ENCODE data around the gene MBOAT2.
A peak's percentile ranks its signal among the peaks of the same experiment; 100 is the strongest.

The MBOAT2 gene

DNA sequence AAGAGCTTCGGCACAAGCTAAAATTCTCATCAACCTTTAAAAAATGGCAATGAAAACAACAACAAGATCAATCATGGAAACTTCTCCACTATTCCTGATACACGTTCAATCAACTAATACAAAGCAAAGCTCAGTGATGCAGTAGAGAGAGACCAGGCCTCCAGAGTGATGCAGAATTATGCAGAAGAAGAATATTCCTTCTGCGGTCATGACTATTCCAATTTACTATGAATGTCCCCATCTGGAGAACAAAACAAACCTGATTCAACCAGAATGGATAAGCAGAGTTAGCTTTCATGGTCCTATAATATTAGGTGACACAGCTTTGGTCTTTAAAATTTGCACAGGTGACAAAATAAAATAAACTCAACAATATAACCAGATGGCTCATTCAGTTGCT lies 12.5 kb upstream of the MBOAT2 start:
- DNase-seq = no peak

- DNase-seq = no peak
Observed at GRCh38 chr2:9013403-9013802, 9.9 kb upstream of the MBOAT2 start.

- DNase-seq = no peak
Observed at GRCh38 chr2:9010866-9011265, 7.4 kb upstream of the MBOAT2 start.

DNA sequence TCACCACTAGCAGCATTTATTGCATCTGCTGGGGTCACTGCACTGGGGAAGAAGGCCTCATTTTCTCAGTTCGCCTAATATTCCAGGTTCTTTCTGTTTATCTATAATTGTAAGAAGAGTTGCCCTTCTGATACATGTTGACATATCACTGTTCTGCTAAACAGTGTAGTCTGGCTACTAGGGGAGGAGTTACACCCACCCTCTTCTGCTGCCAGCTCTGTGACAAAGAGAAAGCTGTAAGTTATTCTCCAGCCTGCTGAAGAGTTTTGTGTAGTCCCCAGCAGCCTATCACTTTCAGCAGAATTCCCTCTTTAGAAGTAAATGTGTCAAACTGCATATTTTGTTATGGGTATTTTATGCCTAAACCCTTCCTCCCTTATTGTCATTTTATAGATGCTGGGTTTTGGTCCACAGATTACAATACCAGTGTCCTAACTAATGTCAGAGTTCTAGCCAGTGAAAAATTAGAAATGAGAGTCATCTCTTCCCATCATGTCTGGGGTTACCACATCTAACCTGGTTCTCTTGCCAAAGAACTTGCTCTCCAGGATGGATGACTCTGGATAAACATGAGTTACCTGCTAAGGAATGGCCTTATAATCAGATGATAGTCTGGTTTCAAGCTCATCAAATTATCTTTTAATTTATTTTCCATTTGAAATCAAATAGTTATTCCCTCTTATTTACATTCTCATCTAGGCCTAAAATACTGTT lies 5.6 kb upstream of the MBOAT2 start:
- DNase-seq = no peak

DNA sequence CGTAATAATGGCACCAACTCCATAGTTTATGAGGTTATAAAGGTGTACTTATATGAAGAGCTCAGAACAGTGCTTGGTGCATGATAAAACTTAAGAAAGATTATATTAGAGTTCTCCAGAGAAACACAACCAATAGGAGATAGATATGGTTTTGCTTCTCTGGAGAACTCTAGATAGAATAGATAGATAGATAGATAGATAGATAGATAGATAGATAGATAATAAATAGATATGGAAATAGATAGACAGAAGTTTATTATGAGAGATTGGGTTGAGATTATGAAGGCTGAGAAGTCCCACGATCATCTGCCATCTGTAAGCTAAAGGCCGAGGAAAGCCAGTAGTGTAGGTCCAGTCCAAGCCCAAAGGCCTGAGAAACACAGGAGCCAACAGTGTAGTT lies 2.9 kb upstream of the MBOAT2 start:
- no peak for DNase-seq

DNA sequence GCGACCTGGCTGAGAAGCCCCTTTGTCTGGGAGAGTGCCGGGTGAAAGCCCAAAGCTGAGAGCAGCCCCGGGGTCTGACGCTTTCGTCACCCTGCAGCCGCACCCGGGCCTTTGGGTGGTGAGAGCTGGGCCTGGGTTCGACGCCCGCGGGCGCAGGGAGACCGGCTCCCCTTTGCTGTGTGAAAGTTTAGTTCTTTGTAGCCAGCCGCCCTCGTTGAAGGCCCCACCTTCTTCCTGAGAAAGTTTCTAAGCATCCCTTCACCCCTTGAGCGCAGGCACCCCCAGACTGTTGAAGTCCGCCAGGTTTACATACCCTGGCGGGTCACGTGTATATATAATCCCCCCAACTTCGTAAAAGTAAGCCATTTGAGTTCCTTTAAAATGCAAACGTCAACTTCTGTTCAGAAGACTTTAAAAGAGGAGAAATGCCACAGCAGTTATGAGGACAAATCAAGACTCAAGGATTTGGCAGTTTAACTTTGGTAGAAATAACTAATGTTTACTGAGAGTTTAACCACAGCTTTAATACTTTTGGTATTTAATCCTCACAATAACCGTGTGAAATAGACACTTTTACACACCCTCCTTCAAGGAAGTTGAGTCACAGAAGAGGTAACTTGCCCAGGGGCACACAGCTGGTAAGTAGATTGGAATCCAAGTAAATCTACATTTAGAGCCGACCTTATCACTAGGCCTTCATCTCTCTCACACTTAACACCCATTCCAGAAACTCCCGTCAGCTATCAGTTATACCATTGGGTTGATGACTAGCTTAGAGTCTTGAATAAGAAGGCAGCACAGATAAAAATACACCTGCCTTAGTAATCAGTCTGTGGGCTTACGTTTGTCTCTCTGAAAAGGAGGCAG lies 1.1 kb upstream of the MBOAT2 start:
- DNase-seq = no peak

GRCh38 chr2:9003366-9003615 lies 193 bp downstream of the MBOAT2 start:
- no peak for DNase-seq

- peak; percentile 33 for DNase-seq
Observed at GRCh38 chr2:9002637-9003365, 683 bp downstream of the MBOAT2 start.

DNA sequence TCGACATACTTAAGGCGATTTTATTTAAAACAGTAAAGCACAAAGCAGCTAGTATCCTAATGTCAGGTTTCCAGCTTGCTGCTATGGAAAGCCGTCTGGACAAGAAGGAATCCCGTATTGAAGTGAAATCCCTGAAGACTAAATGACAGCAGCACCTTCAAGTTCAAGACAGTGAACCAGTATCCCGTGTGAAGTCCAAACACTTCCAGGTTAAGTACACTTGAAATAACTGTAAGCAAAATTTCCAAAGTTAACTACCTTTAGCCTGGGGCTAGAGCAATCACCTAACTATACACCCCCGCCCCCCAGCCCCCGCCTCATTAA lies 1.2 kb downstream of the MBOAT2 start:
- no peak for DNase-seq

GRCh38 chr2:9001778-9002177 lies 1.7 kb downstream of the MBOAT2 start:
- no peak for DNase-seq

- peak; percentile 56 for DNase-seq
Observed at GRCh38 chr2:9001229-9001628, 2.3 kb downstream of the MBOAT2 start.

DNA sequence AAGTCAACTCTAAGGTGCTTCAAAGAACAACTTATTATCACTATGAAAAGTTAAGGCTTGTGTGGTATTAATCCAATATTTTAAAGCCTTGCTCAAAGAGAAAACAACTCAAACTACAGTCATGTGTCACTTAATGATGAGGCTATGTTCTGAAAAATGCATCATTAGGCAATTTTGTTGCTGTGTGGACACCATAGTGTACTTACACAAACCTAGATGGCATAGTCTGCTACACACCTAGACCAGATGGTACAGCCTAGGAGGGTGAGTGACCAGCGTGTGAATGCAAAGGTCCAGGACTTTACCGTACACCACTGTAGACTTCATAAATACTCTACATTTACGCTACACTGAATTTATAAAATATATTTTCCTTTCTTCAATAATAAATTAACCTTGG lies 3.0 kb downstream of the MBOAT2 start:
- no peak for DNase-seq

GRCh38 chr2:8999797-9000196 lies 3.7 kb downstream of the MBOAT2 start:
- no peak for DNase-seq

GRCh38 chr2:8999102-8999446 lies 4.4 kb downstream of the MBOAT2 start:
- no peak for DNase-seq

GRCh38 chr2:8998418-8999101 lies 4.9 kb downstream of the MBOAT2 start:
- no peak for DNase-seq

DNA sequence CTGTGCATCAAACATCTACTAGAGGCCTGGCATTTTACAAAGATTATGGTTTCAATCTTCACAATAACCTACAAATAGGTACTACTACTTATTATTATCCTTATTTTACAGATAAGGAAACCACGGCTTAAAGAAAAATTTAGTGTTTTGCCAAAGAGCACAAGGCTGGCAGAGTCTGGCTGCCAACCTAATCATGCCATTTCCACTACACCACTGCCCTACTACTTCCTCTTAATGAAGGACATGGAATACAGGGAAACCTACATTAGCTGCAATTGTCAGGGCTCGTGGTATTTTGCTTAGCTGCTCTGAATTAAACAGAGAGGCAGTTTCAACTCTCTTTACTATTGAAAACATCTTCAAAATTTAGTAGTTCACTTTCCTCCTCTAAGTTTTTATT lies 5.9 kb downstream of the MBOAT2 start:
- no peak for DNase-seq

- no peak for DNase-seq
Observed at GRCh38 chr2:8997108-8997507, 6.4 kb downstream of the MBOAT2 start.

- no peak for DNase-seq
Observed at GRCh38 chr2:8996006-8996405, 7.5 kb downstream of the MBOAT2 start.

DNA sequence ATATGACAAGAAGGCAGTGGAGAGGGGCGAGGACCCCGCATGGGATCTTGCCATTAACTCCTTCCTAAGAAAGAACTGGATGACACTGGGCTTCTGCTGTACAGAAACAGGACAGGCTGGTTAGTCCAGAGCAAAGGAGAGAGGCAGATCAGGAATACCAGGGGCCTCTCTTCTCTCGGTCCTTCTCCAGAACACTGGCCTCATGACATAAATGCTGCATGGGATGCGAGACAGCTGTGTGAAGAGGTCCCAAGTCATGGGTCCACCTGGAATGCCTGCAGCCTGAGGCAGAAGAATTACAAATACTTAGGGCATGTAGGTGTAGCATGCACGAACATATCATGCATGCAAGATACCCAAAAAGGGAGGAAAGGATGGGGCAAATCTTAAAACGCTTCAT lies 9.1 kb downstream of the MBOAT2 start:
- DNase-seq = no peak

- DNase-seq = no peak
Observed at GRCh38 chr2:8993902-8994278, 9.6 kb downstream of the MBOAT2 start.

GRCh38 chr2:8993196-8993901 lies 10.1 kb downstream of the MBOAT2 start:
- no peak for DNase-seq

- no peak for DNase-seq
Observed at GRCh38 chr2:8992643-8993042, 10.8 kb downstream of the MBOAT2 start.

- DNase-seq = no peak
Observed at GRCh38 chr2:8989536-8990079, 13.9 kb downstream of the MBOAT2 start.
